Measurements from ENCODE around the gene SYT9. TPM values are rescaled to one million over a fixed set of nuclear protein-coding genes. Genes with fewer than 3 reads are reported as not detected.

SYT9 gene
- total and polyA plus RNA-seq, 2 donors (not counting 3 experiments of a cell fraction or from before 2014, with no cell fraction given): 0.23 TPM; not detected in 1

GRCh38 chr11:7439746-7440320 is 188.1 kb downstream of the SYT9 start:
- peaks cover 10% of the 10 kb centered on the region for H3K4me1 ChIP-seq (ENCODE audit: control insufficient read depth, extremely low read depth, insufficient read depth, low read length)
- no peak for FAIRE-seq
- POLR2A ChIA-PET: no interaction called here
- dilution Hi-C loops (cut with MboI; ENCODE audit: extremely low pct_ligation_motif_present, low sequenced_read_pairs) (no loop called here), intact Hi-C loops (cut with micrococcal nuclease) (loop anchor here (10.0 kb wide), 1 partner anchor 255 kb away; no protein-coding TSS in a partner anchor)
- H4K20me1 ChIP-seq (replicated peaks; ENCODE audit: control insufficient read depth, extremely low read depth, insufficient read depth, low read length): no peaks in the 10 kb centered on the region
- H3K9ac ChIP-seq (replicated peaks; ENCODE audit: extremely low read depth, insufficient read depth, low read length): no peak overlapping the region
- TF ChIP-seq MYC (IDR thresholded peaks at IDR 0.05; ENCODE audit: low read depth, low read length) (no peak), POLR2AphosphoS5 (IDR thresholded peaks at IDR 0.05; ENCODE audit: insufficient read depth, low read depth, low read length) (no peak), CTCF (IDR thresholded peaks at IDR 0.05; ENCODE audit: extremely low read depth in 1 of 2, insufficient read depth in 1 of 2, low read depth in 1 of 2, low read length in 2 of 2) (no peak), MAX (IDR thresholded peaks at IDR 0.05; ENCODE audit: insufficient read depth, insufficient read length) (no peak), POLR2A (IDR thresholded peaks at IDR 0.05; ENCODE audit: low read depth, low read length) (no peak), FOS (IDR thresholded peaks at IDR 0.05; ENCODE audit: borderline replicate concordance, insufficient read depth, low read length) (no peak), GATA2 (IDR thresholded peaks at IDR 0.05; ENCODE audit: insufficient read depth, insufficient read length, low read depth, low read length) (no peak), JUN (IDR thresholded peaks at IDR 0.05; ENCODE audit: borderline replicate concordance, insufficient read depth, insufficient read length, low read depth) (no peak), EZH2 (IDR thresholded peaks at IDR 0.05; ENCODE audit: borderline replicate concordance, low read depth, low read length, severe bottlenecking) (no peak)
- H3K4me3 ChIP-seq (replicated peaks in 1 of 3; ENCODE audit: insufficient read depth in 1 of 3, low read depth in 1 of 3, low read length in 3 of 3): no peak overlapping the region
- H3K27ac ChIP-seq (ENCODE audit: insufficient read depth, low read depth, low read length): no peak overlapping the region
- no peaks in the 10 kb centered on the region for H3K9me3 ChIP-seq (replicated peaks; ENCODE audit: control insufficient read depth, insufficient read depth, low read length)
- H3K4me2 ChIP-seq (ENCODE audit: insufficient read depth, low read length): no peak overlapping the region
- H2AFZ ChIP-seq (ENCODE audit: low read depth, low read length): no peak overlapping the region
- no peak for DNase-seq (ENCODE audit: low read depth, low spot score)
- H3K36me3 ChIP-seq (ENCODE audit: control insufficient read depth in 2 of 2, extremely low read depth in 1 of 2, insufficient read depth in 2 of 2, low read length in 2 of 2): no peaks in the 10 kb centered on the region
- H3K79me2 ChIP-seq (ENCODE audit: control insufficient read depth, insufficient read depth, low read length): no peaks in the 10 kb centered on the region
- peaks cover 2 to 11% of the 10 kb centered on the region in 2 experiments for H3K27me3 ChIP-seq (ENCODE audit: control insufficient read depth in 2 of 2, insufficient read depth in 2 of 2, low read length in 2 of 2)
- no TSS peak for BruUV-seq (replicated peaks)
- CTCF ChIA-PET: interaction anchor here (0.7 to 1.4 kb wide), 3 partner anchors 11 to 296 kb away, joined by 3 to 4 read pairs (median 3); no protein-coding TSS in a partner anchor
- H3K9me1 ChIP-seq (replicated peaks; ENCODE audit: control insufficient read depth, extremely low read depth, insufficient read depth, low read length): no peaks in the 10 kb centered on the region

All from endothelial cell of umbilical vein (primary cell).